Islet precursor cell (in vitro differentiated cells): ENCODE results near the gene NRROS.
"Not testable (repeated sequence)": the region's sequence is repeated elsewhere in the genome, so short reads cannot be mapped to it uniquely, and the experiment has no call there.

ENCODE experiments used
- DNase-seq: peaks from one replicate; pipeline ENCODE4 v3.0.0-alpha.2; 2018

Gene NRROS

DNA sequence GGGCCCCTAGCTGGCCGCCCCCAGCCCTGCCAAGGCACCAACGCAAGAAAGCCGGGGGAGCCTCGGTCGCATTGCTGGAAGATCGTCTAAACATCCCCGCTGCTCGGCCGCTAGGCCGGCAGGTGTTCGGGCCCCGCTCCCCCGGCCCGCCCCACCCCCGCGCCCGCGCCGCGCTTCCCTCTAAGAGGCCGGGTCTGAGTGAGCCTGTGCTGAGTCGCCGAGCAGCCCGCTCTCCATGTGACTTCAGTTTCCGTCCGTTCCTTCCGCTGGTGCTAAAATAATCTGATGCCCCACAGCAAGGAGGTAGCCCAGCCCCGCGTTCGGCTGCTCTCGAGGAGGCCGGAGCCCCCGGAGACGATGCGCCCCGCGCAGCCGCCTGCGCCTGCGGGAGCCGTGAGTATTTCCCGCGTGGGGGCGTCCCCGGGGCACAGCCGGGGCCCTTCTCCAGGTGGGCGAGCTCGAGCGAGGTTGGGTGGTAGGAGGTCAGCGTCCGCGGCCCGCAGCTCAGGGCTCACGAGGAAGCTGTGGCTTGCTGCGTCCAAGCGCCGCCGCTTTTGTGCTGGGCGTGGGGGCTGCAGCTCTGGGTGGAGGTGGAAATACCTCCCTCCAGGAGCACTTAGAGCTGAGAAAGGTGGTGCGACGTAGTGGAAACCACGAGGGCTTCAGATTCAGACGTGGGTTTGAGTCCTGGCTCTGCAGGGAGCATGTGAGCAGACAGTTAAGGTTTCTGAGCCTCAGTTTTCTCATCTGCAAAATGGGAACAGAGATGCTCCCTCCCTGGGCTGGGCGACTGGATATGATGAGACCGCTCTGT lies at the start of gene NRROS:
Gene NRROS (plus strand): TSS at position 212 of the 814 bp plus-strand sequence. CDS start 14,846 bp downstream, outside the sequence.
- peak; percentile 76 for DNase-seq

DNA sequence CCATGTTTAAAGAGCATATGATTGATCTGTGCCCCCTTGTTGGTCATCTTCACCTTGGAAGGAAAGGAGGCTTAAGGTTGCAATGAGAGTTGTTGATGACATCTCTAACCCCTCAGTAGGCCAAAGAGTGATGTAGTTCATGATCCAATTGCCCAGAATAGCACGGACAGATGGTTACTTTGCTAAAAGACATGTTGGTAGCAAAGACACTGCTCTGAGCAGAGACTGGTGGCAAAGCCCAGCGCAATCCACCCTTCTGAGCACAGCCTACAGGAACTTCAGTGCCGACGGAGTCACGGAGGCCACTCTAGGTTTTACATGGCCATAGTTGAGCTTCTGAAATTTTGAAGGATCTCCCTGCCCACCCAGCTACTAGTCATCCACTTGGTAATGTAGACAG lies 49.2 kb upstream of the NRROS start:
- no peak for DNase-seq

DNA sequence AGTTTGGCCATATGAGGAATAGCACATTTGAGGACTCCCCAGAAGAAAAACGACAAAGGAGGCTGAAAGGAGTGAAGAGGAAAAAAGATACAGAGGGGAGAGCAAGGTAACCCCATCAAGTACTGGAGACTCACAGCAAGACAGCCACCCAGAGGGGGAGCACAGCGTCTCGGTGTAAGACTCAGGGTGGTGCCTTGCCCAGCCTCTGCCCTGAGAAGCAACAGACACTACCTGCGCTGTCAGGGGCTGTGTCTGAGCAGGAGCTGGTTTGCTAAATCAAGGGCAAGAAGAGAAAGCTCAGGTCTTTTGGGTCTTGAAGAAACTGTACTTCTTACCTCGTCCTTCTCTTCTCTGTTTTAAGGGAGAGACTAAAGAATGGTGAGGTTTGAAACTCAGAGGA lies 43.1 kb upstream of the NRROS start:
- no peak for DNase-seq

DNA sequence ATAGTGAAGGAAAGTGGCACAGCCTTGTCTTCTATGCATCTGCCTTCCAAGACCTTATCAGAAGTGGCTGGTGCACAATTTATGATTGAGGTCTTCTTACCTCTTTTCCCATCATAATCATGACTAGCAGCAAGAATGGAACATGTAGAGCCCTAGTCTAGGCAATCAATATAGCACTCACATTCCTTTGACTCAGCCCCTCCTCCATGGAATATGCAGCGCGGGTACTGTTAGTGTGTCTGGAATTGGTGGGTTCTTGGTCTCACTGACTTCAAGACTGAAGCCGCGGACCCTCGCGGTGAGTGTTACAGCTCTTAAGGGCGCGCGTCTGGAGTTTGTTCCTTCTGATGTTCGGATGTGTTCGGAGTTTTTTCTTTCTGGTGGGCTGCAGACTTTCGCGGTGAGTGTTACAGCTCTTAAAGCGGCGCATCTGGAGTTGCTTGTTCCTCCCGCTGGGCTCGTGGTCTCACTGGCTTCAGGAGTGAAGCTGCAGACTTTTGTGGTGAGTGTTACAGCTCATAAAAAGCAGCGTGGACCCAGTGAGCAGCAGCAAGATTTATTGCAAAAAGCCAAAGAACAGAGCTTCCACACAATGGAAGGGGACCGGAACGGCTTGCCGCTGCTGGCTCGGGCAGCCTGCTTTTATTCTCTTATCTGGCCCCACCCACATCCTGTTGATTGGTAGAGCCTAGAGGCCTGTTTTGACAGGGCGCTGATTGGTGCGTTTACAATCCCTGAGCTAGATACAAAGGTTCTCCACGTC lies 41.3 kb upstream of the NRROS start:
- DNase-seq, result not testable (repeated sequence)

DNA sequence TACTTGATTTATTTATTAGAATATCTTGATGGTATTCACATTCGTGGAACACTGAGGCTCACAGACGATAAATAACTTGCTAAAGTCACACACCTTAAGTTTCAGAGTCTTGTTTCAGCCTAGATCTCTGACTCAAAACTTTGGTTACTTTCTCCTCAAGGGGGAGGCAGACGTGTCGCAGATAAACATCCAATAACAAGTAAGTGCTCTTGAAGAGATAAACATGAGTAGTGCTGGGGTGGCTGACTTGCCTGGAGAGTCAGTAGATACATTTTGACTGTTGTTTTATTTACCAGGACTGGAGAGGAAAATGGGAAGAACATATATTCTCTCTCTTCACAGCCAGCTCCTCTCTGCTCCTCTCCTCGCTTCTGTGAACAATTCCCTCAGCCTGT lies 39.8 kb upstream of the NRROS start:
- DNase-seq, result no peak

DNA sequence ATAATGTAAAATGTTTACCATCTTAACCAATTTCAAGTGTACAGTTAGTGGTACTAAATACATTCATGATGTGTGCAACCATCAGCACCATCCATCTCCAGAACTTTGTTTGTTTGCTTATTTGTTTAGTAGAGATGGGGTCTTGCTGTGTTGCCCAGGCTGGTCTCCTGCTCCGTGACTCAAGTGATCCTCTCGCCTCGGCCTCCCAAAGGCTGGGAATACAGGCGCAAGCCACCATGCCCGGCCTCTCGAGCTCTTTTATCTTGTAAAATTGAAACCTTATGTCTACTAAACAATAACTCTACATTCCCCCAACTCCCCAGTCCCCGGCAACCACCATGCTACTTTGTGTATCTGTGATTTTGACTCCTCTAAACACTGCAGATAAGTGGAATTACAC lies 39.1 kb upstream of the NRROS start:
- no peak for DNase-seq

DNA sequence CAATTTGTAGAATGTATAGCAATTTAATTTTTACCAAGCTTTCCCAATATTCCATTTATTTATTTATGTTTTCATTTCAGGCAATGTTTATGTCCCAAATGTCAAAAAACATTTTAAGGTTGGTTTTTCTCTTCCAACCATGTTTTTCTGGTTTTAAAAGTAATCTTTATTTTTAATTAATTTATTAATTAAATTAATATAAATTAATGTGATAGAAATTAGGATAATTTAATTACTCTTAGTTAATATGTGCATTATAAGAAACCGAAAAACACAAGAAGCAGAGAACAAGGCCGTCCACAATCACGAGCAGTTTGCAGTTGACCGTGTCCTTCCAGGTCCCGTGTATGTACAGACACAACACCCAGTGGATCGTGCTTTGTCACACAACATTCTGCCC lies 36.8 kb upstream of the NRROS start:
- no peak for DNase-seq

DNA sequence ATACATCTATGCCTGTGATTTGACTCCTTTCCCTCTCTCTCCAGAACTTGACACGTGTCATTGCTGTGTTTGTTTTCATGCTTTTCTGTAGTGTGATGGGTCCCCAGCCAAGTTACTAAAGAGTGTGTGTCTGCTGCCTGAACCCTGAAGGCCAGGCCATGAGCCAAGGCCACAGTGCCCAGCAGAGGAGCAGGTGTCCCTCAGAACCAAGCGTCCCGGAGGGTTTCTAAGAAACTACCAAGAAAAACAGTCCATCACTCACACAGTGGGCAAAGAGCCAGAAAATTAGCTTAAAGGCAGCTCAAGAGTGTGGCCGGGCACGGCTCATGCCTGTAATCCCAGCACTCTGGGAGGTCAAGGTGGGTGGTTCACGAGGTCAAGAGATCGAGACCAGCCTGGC lies 35.8 kb upstream of the NRROS start:
- DNase-seq, result no peak

DNA sequence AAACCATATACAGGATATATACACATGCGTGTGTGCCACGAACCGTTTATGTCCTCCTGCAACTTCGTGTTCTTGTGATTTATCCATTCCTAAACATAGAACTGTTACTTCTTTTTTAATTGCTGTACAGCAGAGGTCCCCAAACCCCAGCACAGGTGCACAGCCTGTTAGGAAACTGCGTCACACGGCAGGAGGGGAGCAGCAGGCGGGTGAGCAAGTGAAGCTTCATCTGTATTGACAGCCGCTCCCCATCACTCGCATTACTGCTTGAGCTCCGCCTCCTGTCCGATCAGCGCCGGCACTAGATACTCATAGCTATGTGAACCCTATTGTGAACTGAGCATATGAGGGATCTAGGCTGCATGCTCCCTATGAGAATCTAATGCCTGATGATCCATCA lies 34.9 kb upstream of the NRROS start:
- no peak for DNase-seq

DNA sequence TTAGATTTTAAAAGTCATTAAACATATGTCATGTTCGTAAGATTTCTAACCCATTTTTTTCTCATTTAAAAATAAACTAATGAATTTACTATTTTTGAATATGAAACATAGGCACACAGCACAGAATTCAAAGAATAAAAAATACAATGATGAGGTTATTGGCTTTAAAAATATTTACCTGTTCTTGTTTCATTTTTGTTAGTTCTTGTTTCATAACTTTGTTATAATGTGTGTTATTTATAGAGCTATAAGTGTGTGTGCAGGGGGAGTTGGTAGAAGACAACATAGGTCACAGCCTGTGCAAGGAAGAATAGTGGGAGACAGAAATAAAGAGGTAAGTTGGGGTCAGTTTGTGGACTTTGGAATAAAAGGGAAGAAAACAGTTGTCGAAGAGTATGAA lies 30.8 kb upstream of the NRROS start:
- DNase-seq, result no peak

DNA sequence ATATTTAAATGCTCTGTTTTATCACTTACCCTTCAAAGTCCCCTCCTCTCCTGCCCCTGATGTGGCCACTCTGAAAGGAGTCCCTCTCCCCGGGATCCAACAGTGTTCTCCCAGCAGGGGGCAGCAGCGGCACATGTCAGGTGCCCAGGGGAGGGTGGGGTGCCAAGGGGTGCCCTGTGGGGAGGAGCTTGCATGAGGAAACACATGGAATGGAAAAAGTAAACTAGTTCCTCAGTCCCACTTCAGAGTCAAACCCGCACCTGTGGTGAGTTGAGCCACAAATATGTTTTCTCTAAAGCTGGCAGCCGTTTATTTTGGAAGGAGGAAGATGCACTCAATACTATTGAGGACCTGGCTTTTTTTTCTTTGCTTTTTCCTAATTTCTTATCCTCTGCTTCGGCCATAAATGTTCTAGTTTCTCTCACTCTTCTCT lies 30.1 kb upstream of the NRROS start:
- DNase-seq, result peak; percentile 91

DNA sequence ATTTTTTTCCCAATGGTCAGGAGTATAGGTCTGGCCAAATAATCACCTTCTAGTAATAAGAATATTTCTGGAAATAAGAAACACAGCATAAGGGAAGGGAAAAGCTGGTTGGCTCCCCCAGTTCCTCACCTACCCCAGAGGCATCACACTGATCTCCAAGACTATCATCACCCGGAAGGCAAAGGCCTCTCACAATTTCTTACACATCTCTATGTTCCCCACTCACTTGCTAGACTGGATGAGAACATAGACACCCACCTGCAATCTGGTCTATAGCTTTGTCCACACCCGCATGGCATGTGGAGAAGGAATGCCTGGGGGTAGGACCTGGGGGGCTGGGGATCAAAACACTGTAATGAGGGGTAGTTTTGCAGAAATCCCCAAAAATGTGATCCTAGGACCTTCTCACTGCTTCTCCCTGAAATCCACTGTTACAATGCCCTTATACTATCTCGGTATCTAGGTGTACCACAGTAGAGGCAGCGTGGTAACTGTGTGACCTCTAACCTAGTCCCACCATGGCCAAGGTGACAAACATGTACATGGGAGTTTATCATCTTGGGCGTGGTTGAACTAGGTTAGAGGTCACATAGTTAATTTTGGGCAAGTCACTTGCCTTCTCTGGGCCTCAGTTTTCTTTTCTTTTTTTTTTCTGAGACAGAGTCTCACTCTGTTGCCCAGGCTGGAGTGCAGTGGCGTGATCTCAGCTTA lies 29.5 kb upstream of the NRROS start:
- no peak for DNase-seq

DNA sequence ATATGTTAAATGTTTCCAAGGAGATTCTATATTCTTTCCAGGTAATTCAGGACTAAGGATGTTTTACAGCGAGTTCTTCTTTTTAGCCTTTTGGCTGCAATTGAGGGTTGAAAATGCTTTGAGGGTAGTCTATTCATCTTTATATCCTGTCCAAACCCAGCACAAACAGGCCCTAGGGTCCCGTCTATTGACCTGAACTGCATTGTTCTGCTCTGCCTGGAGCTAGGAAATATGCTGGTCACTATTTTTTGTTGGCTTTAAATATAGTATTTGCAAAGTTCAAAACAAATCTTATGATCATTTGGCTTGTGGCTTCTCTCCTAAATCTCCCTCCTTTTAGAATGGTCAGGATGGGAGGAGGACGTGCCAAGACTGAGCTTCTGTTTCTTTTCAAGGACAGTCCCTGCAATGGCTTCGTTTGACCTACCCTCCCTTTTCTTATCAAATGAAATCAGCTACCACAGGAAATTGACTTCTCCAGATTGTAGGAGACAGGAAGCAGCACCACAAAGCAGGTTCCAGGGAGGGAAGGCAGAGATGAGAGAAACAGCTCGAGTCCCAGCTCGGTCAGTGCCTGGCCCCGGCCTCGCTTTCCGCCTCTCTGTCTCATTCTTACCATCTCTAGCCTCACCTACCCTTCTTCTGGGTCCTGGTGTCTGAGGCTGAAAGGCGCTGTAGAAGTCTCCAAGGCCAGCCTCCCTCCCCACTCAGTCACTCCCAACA lies 27.6 kb upstream of the NRROS start:
- DNase-seq, result no peak

DNA sequence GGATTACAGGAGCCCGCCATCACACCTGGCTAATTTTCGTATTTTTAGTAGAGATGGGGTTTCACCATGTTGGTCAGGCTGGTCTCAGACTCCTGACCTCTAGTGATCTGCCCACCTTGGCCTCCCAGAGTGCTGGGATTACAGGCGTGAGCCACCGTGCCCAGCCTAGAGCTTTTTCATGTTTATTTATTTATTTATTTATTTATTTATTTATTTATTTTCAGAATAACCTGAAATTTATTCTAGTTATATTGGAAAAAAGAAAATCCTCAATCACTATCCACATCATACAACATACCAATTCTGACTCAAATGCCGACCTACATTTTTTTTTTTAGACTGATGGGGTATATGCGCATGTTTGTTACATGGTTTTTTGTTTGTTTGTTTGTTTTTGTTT lies 24.3 kb upstream of the NRROS start:
- DNase-seq, result not testable (repeated sequence)

DNA sequence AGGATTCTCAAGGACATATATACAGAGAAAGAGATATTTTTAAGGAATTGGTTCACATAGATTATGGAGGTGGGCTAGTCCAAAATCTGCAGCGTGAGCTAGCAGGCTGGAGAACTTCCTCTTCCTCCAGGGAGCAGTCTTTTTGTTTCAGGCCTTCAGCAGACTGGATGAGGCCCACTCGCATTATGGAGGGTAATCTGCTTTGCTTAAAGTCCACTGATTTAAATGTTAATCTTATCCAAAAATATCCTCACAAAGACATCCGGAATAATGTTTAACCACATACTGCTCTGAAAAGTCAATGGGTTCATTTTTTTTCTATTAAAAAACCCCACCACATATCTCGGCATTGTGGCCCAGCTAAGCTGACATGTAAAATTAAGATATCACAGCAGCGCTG lies 22.2 kb upstream of the NRROS start:
- no peak for DNase-seq

DNA sequence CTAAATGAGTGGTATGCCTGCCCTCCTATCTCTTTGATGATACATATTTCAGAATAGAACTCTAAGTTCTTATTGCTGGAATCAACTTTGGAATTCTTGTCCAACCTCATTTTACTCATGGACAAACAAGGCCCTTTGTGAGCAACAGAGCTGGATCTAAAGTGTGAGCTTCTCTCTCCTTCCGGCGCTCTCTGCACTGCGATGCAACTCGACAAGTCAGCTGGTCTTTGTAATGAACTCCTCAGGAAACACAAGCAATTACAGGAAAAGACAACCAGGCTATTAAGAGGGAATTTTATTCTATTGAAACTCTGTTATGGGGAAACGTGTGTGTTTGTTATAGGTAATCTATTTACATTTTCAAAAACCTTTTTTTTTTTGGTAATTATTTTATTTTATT lies 20.3 kb upstream of the NRROS start:
- DNase-seq, result no peak

DNA sequence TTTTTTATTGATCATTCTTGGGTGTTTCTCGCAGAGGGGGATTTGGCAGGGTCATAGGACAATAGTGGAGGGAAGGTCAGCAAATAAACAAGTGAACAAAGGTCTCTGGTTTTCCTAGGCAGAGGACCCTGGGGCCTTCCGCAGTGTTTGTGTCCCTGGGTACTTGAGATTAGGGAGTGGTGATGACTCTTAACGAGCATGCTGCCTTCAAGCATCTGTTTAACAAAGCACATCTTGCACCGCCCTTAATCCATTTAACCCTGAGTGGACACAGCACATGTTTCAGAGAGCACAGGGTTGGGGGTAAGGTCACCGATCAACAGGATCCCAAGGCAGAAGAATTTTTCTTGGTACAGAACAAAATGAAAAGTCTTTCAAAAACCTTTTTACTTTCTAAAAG lies 19.9 kb upstream of the NRROS start:
- not testable (repeated sequence) for DNase-seq

DNA sequence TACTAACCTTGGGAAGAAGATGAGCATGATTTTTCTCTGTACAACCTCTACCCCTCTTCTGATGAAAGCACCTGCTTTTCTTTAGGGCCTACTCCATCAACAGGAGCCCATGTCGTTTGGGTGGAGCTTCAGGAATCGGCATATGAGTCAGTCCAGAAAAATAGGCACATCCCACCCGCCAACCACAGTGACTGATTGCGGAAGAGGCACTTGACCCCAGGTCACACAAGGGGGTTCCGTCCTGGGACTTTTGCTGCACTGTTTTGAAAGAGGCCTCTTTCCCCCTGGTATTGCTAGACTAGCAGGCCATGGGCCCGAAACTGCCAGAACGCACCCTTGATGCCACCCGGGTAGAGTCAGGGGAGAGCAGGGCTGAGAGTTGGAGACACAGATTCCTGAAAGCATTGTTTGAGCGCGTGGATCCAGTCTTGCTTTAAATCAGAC lies 19.3 kb upstream of the NRROS start:
- no peak for DNase-seq

DNA sequence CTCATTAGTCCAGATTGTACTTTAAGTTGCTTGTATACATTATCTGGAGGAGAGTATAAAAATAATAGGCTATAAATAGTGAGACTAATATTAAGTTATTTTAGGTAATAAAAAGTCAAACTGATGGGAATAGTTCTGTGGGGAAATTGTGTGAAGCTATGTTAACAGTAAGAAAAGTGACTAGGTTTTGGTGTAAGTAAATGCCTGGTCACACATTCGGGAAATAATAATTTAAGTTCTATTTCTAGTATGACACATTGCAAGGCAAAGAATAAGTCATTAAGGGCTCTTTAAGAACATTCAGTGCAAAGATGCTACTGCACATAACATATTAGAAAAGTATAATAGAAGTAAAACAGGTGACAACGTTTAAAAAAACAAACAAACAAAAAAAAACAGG lies 18.8 kb upstream of the NRROS start:
- no peak for DNase-seq

DNA sequence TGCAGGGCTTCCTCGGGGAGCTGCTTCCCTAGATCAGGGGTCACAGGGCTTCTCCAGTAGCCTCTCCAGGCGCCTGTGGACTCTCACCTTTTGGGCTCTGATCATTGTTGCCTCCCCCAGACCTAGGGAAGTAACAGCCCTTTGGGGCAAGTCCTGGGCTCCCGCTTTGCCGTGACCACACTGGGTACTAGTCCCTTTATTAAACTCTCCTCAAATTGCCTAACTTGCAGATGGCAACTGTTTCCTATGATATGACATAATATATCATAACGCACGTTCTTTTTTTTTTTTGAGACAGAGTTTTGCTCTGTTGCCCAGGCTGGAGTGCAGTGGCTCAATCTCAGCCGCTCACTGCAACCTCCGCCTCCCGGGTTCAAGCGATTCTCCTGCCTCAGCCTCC lies 17.9 kb upstream of the NRROS start:
- DNase-seq, result no peak

DNA sequence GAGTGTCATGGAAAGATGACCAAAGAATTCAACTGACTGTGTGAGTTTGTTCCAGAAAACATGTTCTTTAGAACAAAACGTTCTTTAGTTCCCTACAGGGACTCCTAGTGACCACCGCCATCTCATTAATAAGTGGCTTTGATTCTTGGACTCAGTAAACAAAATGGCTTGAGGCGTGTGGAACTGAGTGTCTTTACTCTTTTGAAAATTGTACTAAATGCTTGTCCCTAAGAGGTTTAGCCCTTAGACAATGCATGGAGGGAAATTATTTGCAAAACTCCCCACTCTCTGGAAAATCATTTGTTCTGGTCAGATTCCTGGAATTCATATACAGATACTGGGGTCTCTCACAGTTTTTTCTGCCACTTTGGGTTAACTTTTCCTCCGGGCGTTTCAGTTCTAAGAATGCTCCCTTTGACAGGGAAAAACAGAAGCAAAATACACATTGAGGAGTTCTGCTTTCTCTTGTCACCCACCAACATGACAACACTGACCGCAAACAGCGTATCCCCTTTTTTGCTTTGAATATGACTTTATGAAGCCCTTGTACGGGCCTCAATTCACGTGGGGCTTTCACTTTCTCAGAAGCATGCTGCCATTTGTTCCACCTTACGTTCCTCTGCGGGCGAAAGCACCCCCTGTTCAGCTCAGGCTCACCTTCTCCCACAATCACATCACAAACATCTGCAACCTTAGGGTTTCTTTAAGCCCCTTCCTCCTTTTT lies 15.3 kb upstream of the NRROS start:
- DNase-seq, result no peak

DNA sequence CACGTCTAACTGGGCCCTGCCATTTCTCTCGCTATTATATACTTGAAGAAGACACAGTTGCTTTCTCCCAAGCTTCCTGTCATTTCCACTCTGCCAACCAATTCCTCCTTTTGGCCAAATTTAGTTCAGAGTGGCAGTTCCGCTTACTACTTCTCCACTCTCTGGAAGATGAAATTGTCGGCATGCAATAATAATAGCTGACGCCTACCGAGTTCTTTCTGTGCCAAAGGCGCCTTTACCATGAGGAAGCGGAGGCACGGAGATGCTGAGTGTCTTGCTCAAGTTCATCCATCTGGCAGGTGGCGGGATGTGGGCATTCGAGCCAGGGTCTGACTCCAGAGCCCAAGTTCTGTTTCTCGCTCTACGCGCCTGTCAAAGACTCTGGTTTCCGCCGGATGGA lies 14.6 kb upstream of the NRROS start:
- no peak for DNase-seq
